Renal cortex interstitium (tissue), 11 donors: ENCODE data around the gene FURIN. TPM values are rescaled to one million over a fixed set of nuclear protein-coding genes. Genes with fewer than 3 reads are reported as not detected.
"Not testable (repeated sequence)": the region's sequence is repeated elsewhere in the genome, so short reads cannot be mapped to it uniquely, and the experiment has no call there.

ENCODE experiments used
- DNase-seq, 11 donors: peaks; one replicate each; pipeline ENCODE4 v3.0.0-alpha.2; 2013; ENCODE audit warnings: low read depth in 9 of 11, low spot score in 4 of 11; ENCODE audit errors: extremely low read depth in 1 of 11
- polyA plus RNA-seq, 3 donors: library from polyadenylated mRNA; unstranded; fragments of 120-200 nt; gene quantifications; one replicate each; pipeline ENCODE4 v1.2.1, GENCODE V29; 2013; ENCODE audit not compliant: insufficient read length in 3 of 3

FURIN gene
- polyA plus RNA-seq, 3 donors, result 35.5 to 51.2 (median 51.0) TPM

- not testable (repeated sequence) for DNase-seq
Measured at GRCh38 chr15:90922712-90923322, 54.4 kb downstream of the FURIN start.

- no peak for DNase-seq
Measured at GRCh38 chr15:90924375-90924774, 56.0 kb downstream of the FURIN start.

GRCh38 chr15:90926766-90927165 lies 58.4 kb downstream of the FURIN start:
- not testable (repeated sequence) for DNase-seq

- DNase-seq, result not testable (repeated sequence)
Measured at GRCh38 chr15:90928106-90928505, 59.7 kb downstream of the FURIN start.

- peak in 1 of 11 donors; percentile 21 for DNase-seq
Measured at GRCh38 chr15:90929246-90930019, 61.0 kb downstream of the FURIN start.

GRCh38 chr15:90930861-90931574 lies 62.6 kb downstream of the FURIN start:
- DNase-seq, result no peak

GRCh38 chr15:90931575-90931827 lies 63.1 kb downstream of the FURIN start:
- no peak for DNase-seq

GRCh38 chr15:90931828-90932659 lies 63.7 kb downstream of the FURIN start, which contains the start of gene HDDC3:
HDDC3 (minus strand) TSS chr15:90932549; CDS start chr15:90932540, 9 bp downstream.
- DNase-seq, result peak in 10 of 11 donors; percentile 63 to 84 (median 76)

GRCh38 chr15:90932660-90932991 lies 64.2 kb downstream of the FURIN start:
- no peak for DNase-seq

Other genes with a start within 250 kb of the FURIN start
- gene BLM, start 151.2 kb upstream of the FURIN start, polyA plus RNA-seq, result 10 to 100 TPM; 10.4 to 12.2 (median 11.5) TPM
- 10 to 100 TPM; 11.3 to 20.4 (median 18.9) TPM for gene FES, start 15.9 kb downstream of the FURIN start, polyA plus RNA-seq
- 10 to 100 TPM; 43.5 to 57.4 (median 51.8) TPM for gene MAN2A2, start 34.7 kb downstream of the FURIN start, polyA plus RNA-seq
- gene HDDC3, start 64.0 kb downstream of the FURIN start, polyA plus RNA-seq, result 10 to 100 TPM; 15.6 to 21.0 (median 19.7) TPM
- 10 to 100 TPM; 61.1 to 75.0 (median 71.4) TPM for gene UNC45A, start 66.7 kb downstream of the FURIN start, polyA plus RNA-seq
- 10 to 100 TPM; 13.8 to 18.9 (median 16.5) TPM for gene RCCD1, start 86.3 kb downstream of the FURIN start, polyA plus RNA-seq
- 10 to 100 TPM; 60.8 to 92.6 (median 92.0) TPM for gene PRC1, start 125.9 kb downstream of the FURIN start, polyA plus RNA-seq
- gene VPS33B, start 154.0 kb downstream of the FURIN start, polyA plus RNA-seq, result 10 to 100 TPM; 17.9 to 21.7 (median 18.0) TPM
- gene SV2B, start 231.7 kb downstream of the FURIN start, polyA plus RNA-seq, result 1 to 10 TPM in 1 of 3 donors, under 1 TPM in 2; 0.50 to 1.8 (median 0.88) TPM